HUES6 (cell line): ENCODE results near the gene POU3F2.

Source experiments
- H3K27ac ChIP-seq: 2 replicates; pipeline ENCODE4 v1.7.0; 2013; ENCODE audit warnings: low read depth, mild to moderate bottlenecking, low read length, inconsistent platforms
- H3K27me3 ChIP-seq: 2 replicates; pipeline ENCODE4 v1.6.1; 2013; ENCODE audit warnings: low read length; ENCODE audit not compliant: control insufficient read depth, insufficient read depth
- H3K36me3 ChIP-seq: 2 replicates; pipeline ENCODE4 v1.6.1; 2013; ENCODE audit warnings: low read length; ENCODE audit not compliant: control insufficient read depth, insufficient read depth
- H3K4me1 ChIP-seq: 2 replicates; pipeline ENCODE4 v1.6.1; 2013; ENCODE audit warnings: low read length; ENCODE audit not compliant: control insufficient read depth, insufficient read depth
- H3K4me3 ChIP-seq: 2 replicates; pipeline ENCODE4 v1.5.1; 2013; ENCODE audit warnings: low read depth, low read length
- H3K9ac ChIP-seq: one replicate; pipeline ENCODE4 v1.6.1; 2013; ENCODE audit warnings: mild to moderate bottlenecking, low read length
- H3K9me3 ChIP-seq: 2 replicates; pipeline ENCODE4 v1.6.1; 2013; ENCODE audit warnings: low read depth, low read length; ENCODE audit not compliant: control insufficient read depth, insufficient read depth

Gene POU3F2

DNA sequence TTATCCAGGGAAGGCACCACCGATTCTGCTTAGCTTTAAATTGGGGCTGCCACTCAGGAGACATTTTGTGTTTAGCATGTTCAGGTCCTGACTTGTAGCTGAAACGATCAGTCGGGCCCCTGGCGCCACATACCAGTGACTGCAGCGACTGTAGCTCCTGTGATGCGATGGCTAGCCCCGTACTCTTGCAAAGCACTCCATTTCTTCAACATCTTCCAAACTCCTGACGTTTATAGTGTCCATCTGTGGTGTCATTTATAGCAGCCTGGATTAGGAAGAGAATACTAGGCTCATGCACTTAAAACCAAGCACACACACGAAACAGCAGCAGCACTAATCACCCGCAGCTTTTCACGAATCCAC lies 13.0 kb downstream of the POU3F2 start:
- H3K27me3 ChIP-seq, result peaks cover 79% of the 10 kb centered on the region
- H3K9ac ChIP-seq, result no peak overlapping the region
- H3K4me3 ChIP-seq, result peak overlapping the region; percentile 64
- H3K27ac ChIP-seq, result no peak overlapping the region
- no peaks in the 10 kb centered on the region for H3K9me3 ChIP-seq
- H3K4me1 ChIP-seq, result peaks cover 10% of the 10 kb centered on the region
- no peaks in the 10 kb centered on the region for H3K36me3 ChIP-seq

DNA sequence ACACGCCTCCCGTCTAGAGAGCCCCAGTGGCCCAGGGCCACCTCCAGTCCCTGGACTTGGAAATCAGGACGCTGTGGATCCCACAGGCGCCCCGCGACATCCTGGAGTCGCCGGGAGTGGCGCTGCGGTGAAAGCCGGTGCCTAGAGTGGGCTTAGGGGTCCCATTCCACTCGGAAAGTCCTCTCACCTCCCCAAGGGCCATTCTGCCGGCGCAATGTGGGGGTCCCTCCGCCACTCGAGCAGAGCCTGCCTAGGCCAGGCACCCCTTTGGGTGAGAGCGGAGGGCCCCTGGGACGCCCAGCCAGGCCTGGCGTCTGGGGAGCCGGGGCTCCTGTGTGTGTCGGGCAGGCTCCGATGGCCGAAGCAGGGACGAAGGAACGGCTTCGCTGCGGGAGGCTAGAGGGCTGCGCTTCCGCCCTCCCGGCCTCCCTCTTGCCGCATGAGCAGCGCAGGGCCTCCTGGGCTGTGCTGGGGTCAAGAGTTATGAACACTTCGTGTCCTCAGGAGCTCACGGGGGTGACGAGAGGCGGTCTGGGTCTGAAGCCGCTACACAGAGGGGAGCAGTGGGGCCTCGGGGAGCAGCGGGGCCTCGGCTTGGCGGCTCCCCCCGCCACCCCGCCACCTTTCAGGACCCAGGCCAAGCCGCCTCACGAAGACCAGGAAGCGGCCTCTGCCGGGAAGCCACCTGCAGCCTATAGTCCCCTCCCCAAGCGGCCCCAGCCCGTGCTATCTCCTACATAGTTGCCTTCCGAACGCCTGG lies 13.6 kb downstream of the POU3F2 start:
- Histone ChIP-seq H3K27me3 (peaks cover 73% of the 10 kb centered on the region), H3K4me1 (peaks cover 10% of the 10 kb centered on the region), H3K4me3 (peak overlapping the region; percentile 64), H3K9ac (peak overlapping the region; percentile 53), H3K9me3 (no peaks in the 10 kb centered on the region), H3K36me3 (no peaks in the 10 kb centered on the region), H3K27ac (no peak overlapping the region)

- H3K4me1 ChIP-seq, result peaks cover 10% of the 10 kb centered on the region
- no peak overlapping the region for H3K27ac ChIP-seq
- peak overlapping the region; percentile 53 for H3K9ac ChIP-seq
- H3K27me3 ChIP-seq, result peaks cover 66% of the 10 kb centered on the region
- H3K9me3 ChIP-seq, result no peaks in the 10 kb centered on the region
- H3K4me3 ChIP-seq, result peak overlapping the region; percentile 64
- no peaks in the 10 kb centered on the region for H3K36me3 ChIP-seq
Measured at GRCh38 chr6:98848539-98849242, 14.3 kb downstream of the POU3F2 start.

DNA sequence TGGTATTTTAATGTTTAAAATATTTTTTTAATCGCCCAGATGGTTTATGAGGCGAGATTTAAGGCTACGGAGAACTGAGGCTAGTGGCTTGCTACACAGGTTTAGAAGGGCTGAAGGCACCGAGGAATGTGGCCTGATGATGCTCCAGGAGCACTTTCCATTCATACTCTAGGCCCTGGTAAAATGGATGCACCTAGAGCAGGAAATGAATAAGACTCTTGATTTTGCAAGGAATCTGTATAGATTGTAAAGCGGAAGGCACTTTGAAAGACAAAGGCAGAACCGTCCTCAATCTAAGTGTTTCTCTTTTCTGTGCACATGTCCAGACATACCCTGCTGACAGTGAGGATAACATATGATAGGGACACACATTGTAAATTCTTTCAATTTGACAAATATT lies 30.1 kb downstream of the POU3F2 start:
- Histone ChIP-seq H3K27ac (no peak overlapping the region), H3K4me3 (no peak overlapping the region), H3K36me3 (no peaks in the 10 kb centered on the region), H3K4me1 (no peaks in the 10 kb centered on the region), H3K9me3 (no peaks in the 10 kb centered on the region), H3K9ac (no peak overlapping the region), H3K27me3 (no peaks in the 10 kb centered on the region)

DNA sequence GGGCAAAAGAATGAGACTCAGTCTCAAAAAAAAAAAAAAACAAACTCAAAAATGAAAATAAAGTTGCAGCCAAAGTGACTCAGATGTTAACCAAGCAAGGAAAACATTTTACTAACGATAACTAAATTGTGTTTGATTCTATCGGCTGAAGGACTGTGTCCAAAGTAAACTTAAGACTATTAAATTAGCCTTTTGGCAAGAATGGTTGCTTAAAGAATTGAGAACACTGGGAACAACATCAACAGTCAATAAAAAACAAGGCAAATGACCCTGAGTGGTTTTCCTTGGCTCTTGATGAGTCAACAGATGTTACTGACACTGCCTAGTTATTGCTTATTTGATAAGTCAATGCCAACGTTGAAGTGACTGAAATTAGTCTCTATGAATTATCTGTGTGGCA lies 36.7 kb downstream of the POU3F2 start:
- H3K4me3 ChIP-seq, result no peak overlapping the region
- no peaks in the 10 kb centered on the region for H3K4me1 ChIP-seq
- no peaks in the 10 kb centered on the region for H3K36me3 ChIP-seq
- H3K9me3 ChIP-seq, result no peaks in the 10 kb centered on the region
- no peak overlapping the region for H3K9ac ChIP-seq
- no peaks in the 10 kb centered on the region for H3K27me3 ChIP-seq
- no peak overlapping the region for H3K27ac ChIP-seq

GRCh38 chr6:98871821-98872220 lies 37.4 kb downstream of the POU3F2 start:
- H3K4me3 ChIP-seq, result no peak overlapping the region
- no peak overlapping the region for H3K27ac ChIP-seq
- no peaks in the 10 kb centered on the region for H3K36me3 ChIP-seq

DNA sequence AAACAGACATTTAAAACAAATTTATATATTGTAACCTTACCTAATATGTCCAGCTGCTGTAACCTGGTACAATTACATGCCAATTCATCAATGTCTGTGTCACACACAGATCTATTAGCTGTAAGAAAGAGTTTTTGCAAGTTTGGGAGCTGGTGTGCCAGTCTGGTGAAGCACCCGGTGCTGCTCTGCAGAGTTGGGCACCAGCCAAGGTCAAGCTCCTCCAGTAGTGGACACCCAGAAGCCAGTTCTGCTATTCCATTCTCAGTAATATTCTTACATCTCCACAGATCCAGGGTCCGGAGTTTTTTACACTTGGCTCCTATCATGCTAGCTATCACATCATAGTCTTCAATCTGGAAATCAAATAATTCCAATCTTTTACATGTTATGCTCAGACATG lies 41.0 kb downstream of the POU3F2 start:
- no peak overlapping the region for H3K27ac ChIP-seq
- H3K9ac ChIP-seq, result no peak overlapping the region
- H3K36me3 ChIP-seq, result no peaks in the 10 kb centered on the region
- no peaks in the 10 kb centered on the region for H3K9me3 ChIP-seq
- no peak overlapping the region for H3K4me3 ChIP-seq
- H3K27me3 ChIP-seq, result no peaks in the 10 kb centered on the region
- H3K4me1 ChIP-seq, result no peaks in the 10 kb centered on the region

More at GRCh38 chr6:98871821-98872220, 37.4 kb downstream of the POU3F2 start:
- Histone ChIP-seq H3K27me3 (no peaks in the 10 kb centered on the region), H3K9ac (no peak overlapping the region), H3K9me3 (no peaks in the 10 kb centered on the region), H3K4me1 (no peaks in the 10 kb centered on the region)

GRCh38 chr6:98877250-98877649 lies 42.9 kb downstream of the POU3F2 start:
- Histone ChIP-seq H3K9ac (no peak overlapping the region), H3K27me3 (no peaks in the 10 kb centered on the region), H3K36me3 (no peaks in the 10 kb centered on the region), H3K4me3 (no peak overlapping the region), H3K27ac (no peak overlapping the region), H3K9me3 (no peaks in the 10 kb centered on the region), H3K4me1 (no peaks in the 10 kb centered on the region)

GRCh38 chr6:98880486-98880885 lies 46.1 kb downstream of the POU3F2 start:
- no peak overlapping the region for H3K4me3 ChIP-seq
- no peaks in the 10 kb centered on the region for H3K9me3 ChIP-seq
- H3K36me3 ChIP-seq, result no peaks in the 10 kb centered on the region
- no peaks in the 10 kb centered on the region for H3K4me1 ChIP-seq
- H3K27me3 ChIP-seq, result no peaks in the 10 kb centered on the region
- no peak overlapping the region for H3K9ac ChIP-seq
- no peak overlapping the region for H3K27ac ChIP-seq

DNA sequence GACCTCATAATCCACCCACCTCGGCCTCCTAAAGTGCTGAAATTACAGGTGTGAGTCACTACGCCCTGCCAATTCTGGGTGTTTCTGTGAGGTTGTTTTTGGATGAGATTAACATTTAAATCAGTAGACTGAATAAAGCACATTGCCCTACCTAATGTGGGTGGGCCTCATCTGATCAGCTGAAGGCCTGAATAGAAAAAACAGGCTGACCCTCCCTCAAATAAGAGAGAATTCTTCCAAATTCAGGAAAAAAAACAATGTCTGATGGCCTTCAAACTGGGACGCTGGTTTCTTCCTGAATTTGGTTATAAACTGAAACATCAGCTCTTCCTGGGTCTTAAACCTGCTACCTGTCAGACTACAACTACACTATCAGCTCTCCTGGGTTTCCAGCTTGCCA lies 51.0 kb downstream of the POU3F2 start:
- Histone ChIP-seq H3K4me1 (no peaks in the 10 kb centered on the region), H3K9me3 (no peaks in the 10 kb centered on the region), H3K27me3 (no peaks in the 10 kb centered on the region), H3K36me3 (peaks cover 3% of the 10 kb centered on the region; the same call in 1 of the 2 replicates), H3K27ac (no peak overlapping the region), H3K4me3 (no peak overlapping the region), H3K9ac (no peak overlapping the region)

DNA sequence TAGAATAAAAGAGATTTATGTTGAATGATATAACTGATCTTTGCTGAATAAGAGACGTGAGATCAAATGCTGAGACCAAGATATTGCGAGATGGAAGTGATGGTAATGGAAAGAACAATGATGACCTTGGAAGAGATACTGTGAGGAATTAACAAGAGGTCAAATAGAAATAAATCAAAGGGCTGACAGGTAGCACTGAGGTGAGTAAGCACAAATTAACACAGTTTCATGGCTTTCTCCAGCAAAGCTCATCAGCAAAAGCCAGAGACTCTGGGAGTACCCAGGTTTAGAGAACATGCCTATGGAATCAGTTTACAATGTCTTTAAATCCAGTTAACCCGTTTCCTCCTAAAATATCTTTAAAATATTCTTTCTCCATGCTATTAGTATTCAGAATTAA lies 53.3 kb downstream of the POU3F2 start:
- Histone ChIP-seq H3K4me3 (no peak overlapping the region), H3K9me3 (no peaks in the 10 kb centered on the region), H3K36me3 (peaks cover 3% of the 10 kb centered on the region; the same call in 1 of the 2 replicates), H3K27me3 (no peaks in the 10 kb centered on the region), H3K9ac (no peak overlapping the region), H3K27ac (no peak overlapping the region), H3K4me1 (no peaks in the 10 kb centered on the region)
